GM12874 (cell line): ENCODE data around the gene NXPE3.

Source experiments
- CTCF ChIP-seq: IDR thresholded peaks from 2 replicates; pipeline ENCODE4 v1.5.1; 2011; ENCODE audit warnings: low read depth, mild to moderate bottlenecking, control low read depth, low read length, moderate library complexity; ENCODE audit not compliant: insufficient read depth

Gene NXPE3

GRCh38 chr3:101762041-101762646 lies 16.9 kb upstream of the NXPE3 start:
- no peak for TF ChIP-seq CTCF

- TF ChIP-seq CTCF: no peak
Measured at GRCh38 chr3:101778385-101779046, 495 bp upstream of the NXPE3 start.

- no peak for TF ChIP-seq CTCF
Measured at GRCh38 chr3:101779822-101780381, 891 bp downstream of the NXPE3 start.

- no peak for TF ChIP-seq CTCF
Measured at GRCh38 chr3:101780661-101781060, 1.6 kb downstream of the NXPE3 start.

GRCh38 chr3:101781166-101781565 lies 2.2 kb downstream of the NXPE3 start:
- no peak for TF ChIP-seq CTCF

- TF ChIP-seq CTCF: no peak
Measured at GRCh38 chr3:101784855-101785613, 6.0 kb downstream of the NXPE3 start.

- TF ChIP-seq CTCF: no peak
Measured at GRCh38 chr3:101791778-101792177, 12.8 kb downstream of the NXPE3 start.
